ENCODE data around the gene IL3RA.
A peak's percentile ranks its signal among the peaks of the same experiment; 100 is the strongest.

Gene IL3RA

DNA sequence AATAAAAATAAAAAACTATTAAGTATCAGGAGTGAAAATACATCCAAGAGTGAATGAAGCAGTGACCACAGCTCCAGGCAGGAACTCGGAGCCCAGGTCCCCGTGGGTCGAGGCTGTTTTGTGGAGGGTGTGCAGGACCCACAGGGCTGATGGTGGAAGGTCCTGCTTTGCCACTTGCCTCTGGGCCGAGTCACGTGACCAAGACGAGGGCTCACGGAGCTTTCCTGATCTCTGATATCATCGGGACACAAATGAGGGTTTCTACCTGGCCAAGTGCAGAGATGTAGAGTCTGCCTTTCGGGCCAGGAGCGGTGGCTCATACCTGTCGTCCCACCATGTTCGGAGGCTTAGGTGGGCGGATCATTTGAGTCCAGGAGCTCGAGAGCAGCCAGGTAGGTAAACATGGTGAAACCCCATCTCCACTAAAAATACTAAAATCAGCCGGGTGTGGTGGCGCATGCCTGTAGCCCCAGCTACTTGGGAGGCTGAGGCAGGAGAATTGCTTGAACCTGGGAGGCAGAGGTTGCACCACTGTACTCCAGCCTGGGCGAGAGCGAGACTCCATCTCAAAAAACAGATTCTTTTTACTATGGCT lies 48.2 kb downstream of the IL3RA start:
- no peak for DNase-seq (ENCODE audit: low spot score)

DNA sequence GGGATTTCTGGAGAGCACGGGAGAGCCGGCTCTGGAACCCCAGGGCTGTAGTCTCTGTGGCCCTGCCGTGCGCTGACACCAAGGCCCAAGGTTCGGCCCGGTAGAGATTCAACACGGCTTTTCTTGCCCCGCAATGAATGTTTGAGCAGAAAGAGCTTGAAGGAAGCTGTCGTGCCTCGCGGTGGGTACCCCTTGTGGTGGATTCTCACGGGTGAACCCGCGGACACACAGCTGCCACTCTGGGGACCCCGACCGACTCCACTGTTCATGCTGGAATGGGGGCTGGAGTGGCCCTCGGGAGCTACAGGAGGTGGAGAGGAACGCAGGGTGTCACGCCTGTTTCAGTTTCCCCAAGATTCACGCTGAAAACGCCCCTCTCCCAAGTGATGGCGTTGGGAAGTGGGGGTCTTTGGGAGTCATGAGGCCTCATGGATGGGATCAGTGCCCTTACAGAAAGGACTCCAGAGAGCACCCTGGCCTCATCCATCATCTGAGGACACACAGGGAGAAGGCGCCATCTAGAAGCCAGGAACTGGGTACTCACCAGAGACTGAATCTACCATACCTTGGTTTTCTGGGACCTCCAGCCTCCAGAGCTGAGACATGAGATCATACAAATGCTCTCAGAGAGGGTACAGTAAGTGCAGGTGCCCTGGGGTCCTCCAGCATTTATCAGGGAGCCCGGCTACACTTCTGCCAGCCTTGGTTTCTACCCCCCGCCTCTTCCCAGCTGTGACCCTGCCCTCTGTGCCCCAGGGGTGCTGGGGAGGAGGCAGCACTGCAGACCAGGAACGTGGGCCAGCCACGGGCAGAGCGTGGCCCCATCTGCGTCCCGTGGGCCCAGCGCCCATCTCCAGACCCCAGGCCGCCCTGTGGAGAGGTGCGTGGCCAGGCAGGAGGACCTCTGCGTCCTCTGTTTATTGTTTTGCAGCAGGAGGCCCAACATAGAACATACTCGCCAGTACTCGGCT lies 49.0 kb downstream of the IL3RA start:
- DNase-seq (ENCODE audit: low spot score), result no peak

DNA sequence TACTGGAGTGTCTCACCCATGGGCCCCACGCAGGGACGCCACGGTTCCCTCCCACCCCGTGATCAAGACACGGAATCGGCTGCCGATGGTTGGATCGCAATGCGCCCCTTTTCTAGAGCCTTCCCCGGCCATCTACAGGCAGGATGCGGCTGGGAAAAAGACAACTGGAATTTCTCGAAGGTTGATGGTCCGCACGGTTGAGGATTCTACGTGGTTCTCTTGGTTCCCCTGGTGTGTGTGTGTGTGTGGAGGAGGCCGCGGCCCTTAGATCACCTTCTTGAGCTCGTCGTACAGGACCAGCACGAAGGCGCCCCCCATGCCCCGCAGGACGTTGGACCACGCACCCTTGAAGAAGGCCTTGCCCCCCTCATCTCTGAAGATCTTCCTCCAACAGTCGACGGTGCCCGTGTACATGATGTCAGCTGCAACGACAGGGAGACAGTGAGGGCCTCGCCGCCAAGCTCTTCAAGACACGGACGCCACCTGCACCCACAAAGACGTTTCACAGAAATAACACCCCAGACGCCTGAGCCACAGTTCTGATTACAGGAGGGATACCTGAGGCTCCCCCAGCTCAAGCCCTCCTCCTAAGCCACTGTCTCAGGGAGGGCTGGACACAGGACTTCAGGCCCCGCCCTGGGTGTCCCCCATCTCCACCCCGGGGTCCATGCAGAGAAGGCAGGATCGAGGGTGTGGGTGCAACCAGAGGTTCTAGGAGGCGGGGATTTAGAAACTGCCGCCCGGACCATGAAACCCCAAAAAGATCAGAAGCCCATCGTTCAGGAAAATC lies 49.9 kb downstream of the IL3RA start:
- DNase-seq (ENCODE audit: low spot score), result no peak

DNA sequence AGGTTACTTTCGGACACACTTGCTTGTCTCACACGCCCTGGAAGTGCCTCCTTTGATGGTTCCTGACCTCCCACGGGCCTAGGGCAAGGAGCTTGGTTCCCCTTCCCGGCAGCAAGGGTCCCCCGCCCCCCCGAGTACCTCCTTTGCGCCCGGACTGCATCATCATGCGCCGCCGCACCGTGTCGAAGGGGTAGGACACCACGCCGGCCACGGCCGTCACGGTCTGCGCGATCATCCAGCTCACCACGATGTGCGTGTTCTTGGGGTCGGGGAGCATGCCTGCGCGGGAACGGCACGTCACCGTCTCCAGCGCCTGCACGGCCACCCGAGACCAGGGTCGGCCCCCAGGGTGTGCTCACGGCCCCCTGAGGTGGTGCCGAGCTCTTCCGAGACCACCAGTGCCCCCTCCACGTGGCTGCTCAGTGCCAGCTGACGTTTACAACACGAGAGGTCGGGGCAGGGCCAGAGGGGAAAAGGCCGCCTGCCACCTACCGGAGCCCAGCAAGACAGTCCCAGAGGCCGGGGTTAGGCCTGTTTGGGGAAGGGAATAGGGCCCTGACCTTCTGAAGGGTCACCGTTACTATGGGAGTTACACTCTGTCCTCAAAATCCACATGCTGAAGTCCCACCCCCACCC lies 50.7 kb downstream of the IL3RA start:
- no peak for DNase-seq (ENCODE audit: low spot score)

DNA sequence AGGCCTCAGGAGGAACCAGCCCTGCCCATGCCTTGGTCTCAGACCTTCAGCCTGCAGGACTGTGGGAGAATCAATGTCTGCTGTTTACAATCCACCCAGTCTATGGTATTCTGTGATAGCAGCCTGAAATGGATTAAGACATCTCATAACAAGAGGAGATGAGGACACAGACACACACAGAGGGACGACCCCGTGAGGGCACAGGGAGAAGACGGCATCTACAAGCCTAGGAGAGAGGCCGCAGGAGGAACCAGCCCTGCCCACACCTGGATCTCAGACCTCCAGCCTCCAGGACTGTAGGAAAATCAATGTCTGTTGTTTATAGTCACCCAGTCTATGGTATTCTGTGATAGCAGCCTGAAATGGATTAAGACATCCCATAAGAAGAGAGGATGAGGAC lies 52.1 kb downstream of the IL3RA start:
- no peak for DNase-seq (ENCODE audit: low spot score)

DNA sequence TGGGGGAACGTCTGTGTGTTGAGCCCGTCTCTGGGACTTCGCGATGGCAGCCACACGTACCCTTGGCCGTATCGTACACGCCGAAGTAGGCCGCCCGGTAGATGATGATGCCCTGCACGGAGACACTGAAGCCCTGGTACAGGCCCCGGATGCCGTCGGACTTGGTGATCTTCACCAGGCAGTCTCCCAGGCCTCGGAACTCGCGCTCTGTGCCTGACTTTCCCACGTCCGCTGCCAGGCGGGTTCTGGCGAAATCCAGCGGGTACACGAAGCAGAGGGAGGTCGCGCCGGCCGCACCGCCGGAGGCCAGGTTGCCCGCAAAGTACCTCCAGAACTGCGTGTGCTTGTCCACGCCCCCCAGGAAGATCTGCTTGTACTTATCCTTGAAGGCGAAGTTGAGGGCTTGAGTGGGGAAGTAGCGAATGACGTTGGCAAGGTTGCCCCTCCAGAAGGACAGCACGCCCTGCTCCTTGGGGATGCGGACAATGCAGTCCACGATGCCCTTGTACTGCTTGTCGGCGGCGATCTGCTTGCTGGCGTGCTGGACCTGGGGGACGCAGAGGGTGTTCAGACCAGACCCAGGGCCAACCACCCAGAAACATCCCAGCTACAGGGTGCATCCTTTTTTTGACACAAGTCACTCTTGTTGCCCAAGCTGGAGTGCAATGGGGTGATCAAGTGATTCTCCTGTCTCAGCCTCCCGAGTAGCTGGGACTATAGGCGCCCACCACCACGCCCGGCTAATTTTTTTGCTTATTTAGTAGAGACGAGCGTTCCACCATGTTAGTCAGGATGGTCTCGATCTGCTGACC lies 52.8 kb downstream of the IL3RA start:
- no peak for DNase-seq (ENCODE audit: low spot score)

DNA sequence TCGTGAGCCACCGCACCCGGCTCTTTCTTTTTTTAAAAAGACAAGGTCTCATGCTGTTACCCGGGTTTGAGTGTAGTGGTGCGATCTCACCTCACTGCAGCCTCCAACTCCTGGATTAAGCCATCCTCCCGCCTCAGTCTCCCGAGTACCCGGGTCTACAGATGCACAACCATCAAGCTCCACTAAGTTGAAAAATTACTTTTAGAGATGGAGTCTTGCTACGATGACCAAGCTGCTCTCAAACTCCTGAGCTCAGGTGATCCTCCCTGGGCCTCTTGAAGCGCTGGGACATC lies 53.4 kb downstream of the IL3RA start:
- DNase-seq (ENCODE audit: low spot score), result no peak

DNA sequence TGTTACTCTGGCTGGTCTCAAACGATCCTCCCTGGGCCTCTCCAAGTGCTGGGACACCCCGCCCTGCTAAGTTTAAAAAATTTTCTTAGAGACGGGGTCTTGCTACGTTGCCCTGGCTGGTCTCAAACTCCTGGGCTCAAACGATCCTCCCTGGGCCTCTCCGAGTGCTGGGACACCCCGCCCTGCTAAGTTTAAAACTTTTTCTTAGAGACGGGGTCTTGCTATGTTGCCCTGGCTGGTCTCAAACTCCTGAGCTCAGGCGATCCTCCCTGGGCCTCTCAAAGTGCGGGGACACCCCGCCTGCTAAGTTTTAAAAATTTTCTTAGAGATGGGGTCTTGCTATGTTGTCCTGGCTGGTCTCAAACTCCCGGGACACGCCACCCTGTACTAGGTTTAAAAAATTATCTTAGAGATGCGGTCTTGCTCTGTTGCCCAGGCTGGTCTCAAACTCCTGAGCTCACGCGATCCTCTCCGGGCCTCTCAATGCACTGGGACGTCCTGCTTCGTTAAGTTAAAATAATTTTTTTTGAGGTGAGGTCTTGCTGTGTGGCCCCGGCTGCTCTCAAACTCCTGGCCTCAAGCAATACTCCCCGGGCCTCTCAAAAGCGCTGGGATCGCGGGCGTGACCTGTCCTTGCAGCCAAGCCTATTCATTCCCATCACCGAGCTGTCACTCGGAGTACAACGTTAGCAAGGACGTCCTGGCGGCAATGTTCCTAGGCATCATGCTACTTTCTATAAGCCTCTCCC lies 54.2 kb downstream of the IL3RA start:
- DNase-seq (ENCODE audit: low spot score), result no peak

DNA sequence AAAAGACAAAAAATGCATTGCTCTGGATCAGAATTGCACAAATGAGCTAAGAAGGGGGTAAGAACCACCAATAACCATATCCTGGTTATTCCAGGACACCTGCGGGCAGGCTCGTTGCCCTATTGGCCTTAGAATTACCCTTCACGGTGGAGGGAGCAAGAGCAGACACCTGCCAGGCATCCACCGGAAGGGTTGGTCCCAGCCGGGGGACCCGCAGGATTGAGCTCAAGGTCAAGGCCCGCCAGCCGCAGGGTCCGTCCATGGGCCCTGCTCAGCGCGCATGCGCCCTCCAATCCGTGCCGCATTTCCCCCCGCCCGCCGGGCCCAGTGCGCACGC lies 54.8 kb downstream of the IL3RA start:
- no peak for DNase-seq (ENCODE audit: low spot score)

DNA sequence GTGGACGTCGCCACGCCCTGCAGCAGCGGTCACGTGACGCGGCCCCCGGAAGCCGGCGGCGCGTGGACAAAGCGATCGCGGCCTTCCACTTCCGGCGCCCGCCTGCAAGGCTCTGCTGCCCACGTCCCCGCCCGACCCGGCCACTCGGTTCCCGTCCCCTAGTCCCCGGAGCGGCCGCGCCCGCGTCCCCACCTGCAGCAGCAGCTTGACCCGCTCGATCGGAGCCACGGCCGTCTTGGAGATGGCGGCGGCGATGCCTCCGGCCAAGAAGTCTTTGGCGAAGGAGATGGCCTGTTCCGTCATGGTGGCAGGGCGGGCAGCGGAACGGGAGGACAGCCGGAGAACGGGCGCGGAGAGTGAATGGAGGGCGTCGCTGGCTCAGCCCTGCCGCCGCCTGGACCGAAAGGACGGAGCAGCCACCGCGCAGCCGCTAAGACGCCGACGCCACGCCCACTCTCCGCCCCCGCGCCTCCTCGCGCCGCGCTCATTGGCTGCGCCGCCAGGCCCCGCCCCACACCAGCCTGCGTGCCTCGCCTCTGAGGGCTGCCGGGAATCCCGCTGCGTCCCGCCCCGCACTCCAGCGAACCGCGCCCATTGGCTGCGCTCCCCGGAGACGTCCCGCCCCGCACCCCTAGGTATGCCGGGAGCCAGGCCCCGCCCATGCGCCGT lies 55.3 kb downstream of the IL3RA start, which contains the start of gene SLC25A6:
TSS of gene SLC25A6 (minus strand) at position 407 of the 669 bp plus-strand sequence. CDS start at position 303, 104 bp downstream.
- peak; percentile 92 for DNase-seq (ENCODE audit: low spot score)

DNA sequence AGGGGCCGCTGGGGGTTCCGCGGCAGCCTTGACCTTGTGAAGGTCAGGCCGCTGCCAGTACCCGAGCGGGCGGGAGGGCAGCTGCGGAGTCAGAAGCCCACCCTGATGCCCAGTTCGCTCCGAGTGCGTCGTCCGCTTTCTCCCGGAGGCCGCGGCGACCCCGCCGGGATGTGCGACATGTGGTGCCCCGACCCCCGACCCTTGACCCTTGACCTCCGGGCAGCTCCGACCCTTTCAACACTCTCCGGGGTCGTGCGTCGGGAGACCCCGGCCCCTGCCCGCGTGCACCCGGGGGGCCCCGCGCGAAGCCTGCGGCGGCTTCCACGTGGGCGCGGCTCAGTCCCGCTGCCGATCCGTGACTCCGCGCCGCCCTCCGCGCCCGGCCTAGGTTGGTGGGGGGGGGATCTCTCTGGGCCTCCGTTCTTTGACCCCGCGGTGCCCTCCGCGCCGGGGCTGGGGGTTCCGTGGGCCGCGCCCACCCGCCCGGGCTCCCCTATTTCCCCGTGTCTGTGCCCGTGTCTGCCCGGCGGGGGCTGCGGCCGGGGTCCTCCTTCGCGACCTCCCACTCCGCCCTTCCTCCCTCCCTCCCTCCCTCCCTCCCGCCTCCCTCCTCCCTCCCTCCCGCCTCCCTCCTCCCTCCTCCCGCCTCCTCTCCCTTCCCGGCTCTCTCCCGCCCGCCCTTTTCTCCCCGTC lies 55.9 kb downstream of the IL3RA start:
- DNase-seq (ENCODE audit: low spot score), result peak; percentile 53

DNA sequence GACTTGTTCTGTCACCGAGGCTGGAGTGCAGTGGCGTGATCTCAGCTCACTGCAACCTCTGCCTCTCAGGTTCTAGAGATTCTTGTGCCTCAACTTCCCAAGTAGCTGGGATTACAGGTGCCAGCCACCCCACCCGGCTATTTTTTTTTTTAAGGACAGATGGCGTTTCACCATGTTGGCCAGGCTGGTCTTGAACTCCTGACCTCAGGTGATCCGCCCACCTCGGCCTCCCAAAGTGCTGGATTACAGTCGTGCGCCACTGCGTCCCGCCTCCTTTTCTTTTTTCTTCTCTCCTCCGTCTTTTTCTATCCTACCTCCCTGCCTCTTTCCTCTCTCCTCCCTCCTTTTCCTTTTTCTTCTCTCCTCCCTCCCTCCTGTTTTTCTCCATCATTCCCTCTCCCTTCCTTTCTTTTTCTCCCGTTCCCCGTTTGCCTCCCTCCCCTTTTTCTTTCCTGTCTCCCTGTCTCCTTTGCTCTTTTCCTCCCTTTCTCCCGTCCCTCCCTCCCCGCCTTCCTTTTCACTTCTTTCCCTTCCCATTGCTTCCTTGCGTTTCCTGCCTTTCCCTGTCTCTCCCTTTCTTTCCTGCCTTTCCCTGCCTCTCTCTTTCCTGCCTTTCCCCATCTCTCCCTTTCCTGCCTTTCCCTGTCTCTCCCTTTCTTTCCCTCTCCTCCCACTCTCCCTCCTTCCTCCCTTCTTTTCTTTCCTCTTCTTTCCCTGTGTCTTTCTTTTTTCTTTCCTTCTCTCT lies 57.5 kb downstream of the IL3RA start:
- no peak for DNase-seq (ENCODE audit: low spot score)

DNA sequence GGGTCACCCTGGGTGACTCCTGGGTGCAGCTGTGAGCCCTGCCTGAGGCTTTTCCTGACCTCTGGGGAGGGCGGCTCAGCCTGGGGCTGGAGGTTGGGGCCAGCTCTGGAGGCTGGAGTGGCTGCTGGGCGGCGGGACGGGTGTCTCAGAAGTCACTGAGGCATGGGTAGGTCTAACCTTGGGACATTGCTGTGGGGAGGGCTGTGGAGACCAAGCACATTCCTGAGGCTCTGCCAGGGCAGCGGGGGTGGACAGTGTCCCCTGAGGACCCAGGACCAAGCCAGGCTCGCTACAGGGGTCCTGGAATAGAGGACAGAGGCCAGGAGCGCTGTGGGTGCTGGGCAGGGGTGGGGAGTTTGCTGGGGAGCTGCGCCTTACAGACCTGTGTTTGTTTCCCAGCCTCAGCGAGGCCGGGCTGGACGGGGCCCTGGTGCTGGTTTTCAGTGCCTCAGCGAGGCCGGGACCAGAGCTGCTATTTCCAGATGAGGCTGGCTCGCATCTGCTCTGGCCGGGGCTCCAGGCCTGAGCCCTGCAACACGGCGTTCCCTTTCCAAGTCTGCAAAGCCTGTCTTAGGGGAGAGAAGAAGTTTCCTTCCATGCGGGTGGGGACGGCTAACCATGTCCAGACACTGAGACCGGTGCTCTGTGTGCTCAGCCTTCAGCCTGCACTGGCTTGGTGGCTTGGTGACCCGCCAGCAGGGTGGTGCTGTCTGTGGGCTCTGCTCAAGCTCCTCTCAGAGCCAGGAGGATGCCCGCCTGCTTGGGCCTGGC lies 58.3 kb downstream of the IL3RA start:
- no peak for DNase-seq (ENCODE audit: low spot score)

DNA sequence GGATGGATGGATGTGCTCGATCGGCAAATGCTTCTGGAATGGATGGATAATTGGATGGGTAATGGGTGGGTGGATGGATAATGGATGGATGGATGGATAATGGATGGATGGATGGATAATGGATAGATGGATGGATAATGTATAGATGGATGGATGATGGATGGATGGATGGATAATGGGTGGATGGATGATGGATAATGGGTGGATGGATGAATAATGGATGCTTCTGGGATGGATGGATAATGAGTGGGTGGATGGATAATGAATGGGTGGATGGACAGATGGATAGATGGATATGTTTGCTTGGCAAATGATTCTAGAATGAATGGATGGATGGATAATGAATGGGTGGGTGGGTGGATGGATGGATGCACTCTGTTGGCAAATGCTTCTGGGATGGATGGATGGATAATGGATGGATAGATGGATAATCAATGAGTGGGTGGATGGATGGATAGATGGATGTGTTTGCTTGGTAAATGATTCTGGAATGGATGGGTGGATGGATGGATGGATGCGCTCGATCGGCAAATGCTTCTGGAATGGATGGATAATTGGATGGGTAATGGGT lies 59.1 kb downstream of the IL3RA start:
- no peak for DNase-seq (ENCODE audit: low spot score)

DNA sequence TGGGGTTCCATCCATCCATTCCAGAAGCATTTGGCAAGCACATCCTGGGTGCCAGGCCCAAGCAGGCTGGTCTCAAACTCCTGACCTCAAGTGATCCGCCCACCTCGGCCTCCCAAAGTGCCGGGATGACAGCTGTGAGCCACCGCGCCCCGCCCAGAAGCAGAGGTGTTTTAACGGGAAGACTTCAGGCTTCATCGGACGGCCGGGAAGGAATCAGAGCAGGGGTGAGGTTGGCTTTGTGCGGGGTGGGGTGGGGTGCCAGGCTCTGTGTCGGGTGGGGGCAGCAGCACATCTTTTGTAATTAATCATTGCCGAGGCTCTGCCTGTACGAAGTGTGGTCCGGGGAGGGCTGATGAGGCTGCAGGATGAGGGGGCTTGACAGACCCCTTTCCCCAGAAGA lies 60.4 kb downstream of the IL3RA start:
- no peak for DNase-seq (ENCODE audit: low spot score)

DNA sequence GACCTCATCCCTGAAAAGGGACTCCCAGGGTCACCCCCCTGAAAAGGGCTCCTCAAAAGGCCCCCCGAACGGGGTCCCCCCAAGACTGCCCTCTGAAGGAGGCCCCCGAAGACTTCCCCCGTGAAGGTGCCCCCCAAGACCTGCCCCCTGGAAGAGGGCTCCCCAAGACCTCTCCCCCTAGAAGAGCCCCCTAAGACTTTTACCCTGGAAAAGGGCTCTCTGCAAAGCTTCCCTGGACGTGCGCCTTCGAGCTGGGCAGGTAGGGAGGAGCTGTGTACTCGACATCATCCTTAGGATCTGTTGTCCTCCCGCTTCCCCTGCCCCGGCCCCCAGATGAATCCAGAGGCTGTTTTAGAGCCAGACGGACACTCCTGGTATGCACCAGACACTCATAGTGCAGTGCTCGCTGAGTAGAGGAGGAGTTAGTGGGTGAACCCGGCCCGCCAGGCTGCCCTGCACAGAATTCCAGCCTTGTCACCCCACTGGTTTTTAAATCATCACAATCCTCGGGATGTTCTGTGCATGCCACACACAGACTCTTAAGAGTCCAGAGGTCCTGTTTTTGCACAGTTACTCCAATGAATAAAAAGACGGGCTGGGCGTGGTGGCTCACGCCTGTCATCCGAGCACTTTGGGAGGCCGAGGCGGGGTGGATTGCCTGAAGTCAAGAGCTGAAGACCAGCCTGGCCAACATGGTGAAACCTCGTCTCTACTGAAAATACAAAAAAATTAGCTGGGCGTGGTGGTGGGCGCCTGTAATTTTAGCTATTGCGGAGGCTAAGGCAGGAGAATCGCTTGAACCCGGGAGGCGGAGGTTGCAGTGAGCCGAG lies 61.1 kb downstream of the IL3RA start:
- DNase-seq (ENCODE audit: low spot score), result no peak

Measured in SW480 (cell line).